ENCODE measurements around the gene PIGX.
"Not testable (repeated sequence)": the region's sequence is repeated elsewhere in the genome, so short reads cannot be mapped to it uniquely, and the experiment has no call there.

Gene PIGX

GRCh38 chr3:196706731-196707130 is 5.4 kb upstream of the PIGX start:
- FAIRE-seq, result no peak

- FAIRE-seq, result no peak
Observed at GRCh38 chr3:196707566-196707965, 4.6 kb upstream of the PIGX start.

- FAIRE-seq, result no peak
Observed at GRCh38 chr3:196708467-196708866, 3.7 kb upstream of the PIGX start.

- FAIRE-seq, result no peak
Observed at GRCh38 chr3:196712514-196713413, 587 bp downstream of the PIGX start.

- not testable (repeated sequence) for FAIRE-seq
Observed at GRCh38 chr3:196717162-196717561, 5.0 kb downstream of the PIGX start.

GRCh38 chr3:196721097-196721496 is 8.9 kb downstream of the PIGX start:
- FAIRE-seq, result no peak

GRCh38 chr3:196726788-196727675 is 14.9 kb downstream of the PIGX start:
- FAIRE-seq, result no peak

- no peak for FAIRE-seq
Observed at GRCh38 chr3:196735751-196736150, 23.6 kb downstream of the PIGX start.

GRCh38 chr3:196736670-196737374 is 24.6 kb downstream of the PIGX start:
- no peak for FAIRE-seq

GRCh38 chr3:196737655-196738054 is 25.5 kb downstream of the PIGX start:
- FAIRE-seq, result no peak

- no peak for FAIRE-seq
Observed at GRCh38 chr3:196739671-196740480, 27.7 kb downstream of the PIGX start, which contains the start of gene PAK2. Gene PAK2, plus strand, starts transcription at chr3:196739857. Its CDS starts 42,790 bp downstream, at chr3:196782647.

- FAIRE-seq, result no peak
Observed at GRCh38 chr3:196740481-196741248, 28.5 kb downstream of the PIGX start.

GRCh38 chr3:196741249-196741889 is 29.2 kb downstream of the PIGX start:
- FAIRE-seq, result no peak

GRCh38 chr3:196743569-196743968 is 31.4 kb downstream of the PIGX start:
- not testable (repeated sequence) for FAIRE-seq

- FAIRE-seq, result no peak
Observed at GRCh38 chr3:196749125-196749524, 36.9 kb downstream of the PIGX start.

GRCh38 chr3:196753201-196753600 is 41.0 kb downstream of the PIGX start:
- FAIRE-seq, result no peak

GRCh38 chr3:196754091-196754981 is 42.2 kb downstream of the PIGX start:
- FAIRE-seq, result no peak

GRCh38 chr3:196756732-196757131 is 44.6 kb downstream of the PIGX start:
- FAIRE-seq, result no peak

- no peak for FAIRE-seq
Observed at GRCh38 chr3:196757876-196758739, 45.9 kb downstream of the PIGX start.
